ENCODE data around the gene KIAA1671.

- TF ChIP-seq RAD21 (CRISPR knock-in tag; IDR thresholded peaks at IDR 0.05) (no peak), NONO (IDR thresholded peaks at IDR 0.05) (no peak), NONO (CRISPR knock-in tag; conservative IDR thresholded peaks at IDR 0.05) (no peak), CBX2 (IDR thresholded peaks at IDR 0.05; ENCODE audit: low read depth, low read length) (no peak), CBX2 (CRISPR knock-in tag; IDR thresholded peaks at IDR 0.05; ENCODE audit: low read depth) (no peak), EP300 (IDR thresholded peaks at IDR 0.05; ENCODE audit: low read depth in 2 of 2, low read length in 2 of 2) (no peak), EP300 (CRISPR knock-in tag; IDR thresholded peaks at IDR 0.05; ENCODE audit: borderline replicate concordance) (no peak), CTCF (CRISPR knock-in tag; IDR thresholded peaks at IDR 0.05) (no peak)
Observed at GRCh38 chr22:25139062-25139461, 186.5 kb downstream of the KIAA1671 start.
